IMR-90 (cell line): ENCODE results near the gene CACNA1I. TPM values are rescaled to one million over a fixed set of nuclear protein-coding genes. Genes with fewer than 3 reads are reported as not detected.

ENCODE experiments used
- ATAC-seq: fragments of 200-7000 bp; cut with Tn5 transposase; 2 replicates; pipeline ENCODE4 v1.9.1; 2020; ENCODE audit warnings: low read depth, mild to moderate bottlenecking, moderate library complexity
- BruUV-seq: library from RNA; stranded (reverse); fragments of 400-500 nt; replicated peaks from 2 replicates; lab custom pipeline; 2021; lab: Mats Ljungman, UMichigan
- CTCF ChIA-PET: fragments of 300-600 bp; formaldehyde crosslinking; extraction: SDS; loops from one replicate; lab custom pipeline; 2021; ENCODE audit warnings: antibody characterized with exemption; lab: Yijun Ruan, JAX
- POLR2A ChIA-PET: fragments of 300-600 bp; sonication (Branson Sonifier 250); formaldehyde crosslinking; loops from one replicate; lab custom pipeline; 2022; ENCODE audit warnings: antibody characterized with exemption; ENCODE audit not compliant: unreplicated experiment; lab: Charles Lee
- DNase-seq: peaks from one replicate; pipeline ENCODE4 v3.0.0; 2013
- H2AFZ ChIP-seq: replicated peaks from 2 replicates; pipeline ENCODE3; 2013; ENCODE audit warnings: low read length, mild to moderate bottlenecking; ENCODE audit not compliant: poor library complexity
- H2AK5ac ChIP-seq: 2 replicates; pipeline ENCODE4 v1.6.1; 2013; ENCODE audit warnings: low read depth, low read length, inconsistent platforms
- H2AK9ac ChIP-seq: replicated peaks from 2 replicates; pipeline ENCODE3; 2013; ENCODE audit warnings: mild to moderate bottlenecking, low read depth, low read length, moderate library complexity; ENCODE audit not compliant: poor library complexity
- H2BK120ac ChIP-seq: 2 replicates; pipeline ENCODE4 v1.6.1; 2013; ENCODE audit warnings: low read depth, low read length, inconsistent platforms
- H2BK15ac ChIP-seq: 3 replicates; pipeline ENCODE4 v1.6.1; 2013; ENCODE audit warnings: low read depth, low read length, inconsistent platforms
- H2BK20ac ChIP-seq: 2 replicates; pipeline ENCODE4 v1.6.1; 2013; ENCODE audit warnings: low read depth, mild to moderate bottlenecking, inconsistent platforms, low read length, moderate library complexity
- H2BK5ac ChIP-seq: 2 replicates; pipeline ENCODE4 v1.6.1; 2013; ENCODE audit warnings: mild to moderate bottlenecking, low read depth, low read length, inconsistent platforms; ENCODE audit not compliant: poor library complexity, severe bottlenecking
- H3K14ac ChIP-seq: replicated peaks from 2 replicates; pipeline ENCODE4 v1.6.1; 2013; ENCODE audit warnings: low read depth, low read length, inconsistent platforms
- H3K18ac ChIP-seq: 2 replicates; pipeline ENCODE4 v1.6.1; 2013; ENCODE audit warnings: low read depth, low read length, control low read depth
- H3K23ac ChIP-seq: 2 replicates; pipeline ENCODE4 v1.6.1; 2013; ENCODE audit warnings: low read depth, low read length, inconsistent platforms
- H3K27ac ChIP-seq: 2 replicates; pipeline ENCODE4 v1.5.1; 2013; ENCODE audit warnings: mild to moderate bottlenecking, control low read depth, low read length; ENCODE audit not compliant: insufficient read depth
- H3K27me3 ChIP-seq: 2 replicates; pipeline ENCODE4 v1.6.1; 2013; ENCODE audit warnings: low read length; ENCODE audit not compliant: control insufficient read depth, insufficient read depth
- H3K36me3 ChIP-seq: 2 replicates; pipeline ENCODE4 v1.6.1; 2013; ENCODE audit warnings: low read length, mixed read lengths; ENCODE audit not compliant: control insufficient read depth, insufficient read depth
- H3K4ac ChIP-seq: 2 replicates; pipeline ENCODE4 v1.6.1; 2013; ENCODE audit warnings: low read depth, low read length, inconsistent platforms
- H3K4me1 ChIP-seq: 2 replicates; pipeline ENCODE4 v1.6.1; 2013; ENCODE audit warnings: low read length, mixed read lengths; ENCODE audit not compliant: control insufficient read depth, insufficient read depth
- H3K4me2 ChIP-seq: 2 replicates; pipeline ENCODE4 v1.6.1; 2013; ENCODE audit warnings: low read depth, mild to moderate bottlenecking, control low read depth, low read length, moderate library complexity
- H3K4me3 ChIP-seq: 2 replicates; pipeline ENCODE4 v1.5.1; 2013; ENCODE audit warnings: low read depth, mild to moderate bottlenecking, control low read depth, low read length, moderate library complexity; ENCODE audit not compliant: insufficient read depth
- H3K56ac ChIP-seq: 2 replicates; pipeline ENCODE4 v1.6.1; 2013; ENCODE audit warnings: low read length, inconsistent platforms; ENCODE audit not compliant: insufficient read depth; ENCODE audit errors: extremely low read depth
- H3K79me1 ChIP-seq, 2 experiments: 2 replicates each; pipeline ENCODE4 v1.6.1; 2013; ENCODE audit warnings: low read length in 2 of 2, inconsistent platforms in 1 of 2, low read depth in 1 of 2
- H3K9ac ChIP-seq: 2 replicates; pipeline ENCODE4 v1.6.1; 2013; ENCODE audit warnings: low read depth, low read length, control low read depth
- H3K9me1 ChIP-seq: 2 replicates; pipeline ENCODE4 v1.6.1; 2013; ENCODE audit warnings: low read length, inconsistent platforms; ENCODE audit not compliant: insufficient read depth
- H3K9me3 ChIP-seq: 2 replicates; pipeline ENCODE4 v1.6.1; 2013; ENCODE audit warnings: low read length; ENCODE audit not compliant: control insufficient read depth, insufficient read depth
- H4K20me1 ChIP-seq: 2 replicates; pipeline ENCODE4 v1.6.1; 2013; ENCODE audit warnings: low read length, inconsistent platforms; ENCODE audit not compliant: insufficient read depth
- H4K5ac ChIP-seq: 2 replicates; pipeline ENCODE4 v1.6.1; 2013; ENCODE audit warnings: mild to moderate bottlenecking, low read depth, low read length, control low read depth
- H4K8ac ChIP-seq, 2 experiments: 2 replicates each; pipeline ENCODE4 v1.6.1; 2013; ENCODE audit warnings: low read depth in 2 of 2, low read length in 2 of 2, control low read depth in 1 of 2, inconsistent platforms in 1 of 2
- H4K91ac ChIP-seq: 2 replicates; pipeline ENCODE4 v1.6.1; 2013; ENCODE audit warnings: low read depth, low read length, inconsistent platforms; ENCODE audit not compliant: insufficient read depth
- CTCF ChIP-seq: conservative IDR thresholded peaks from 2 replicates; pipeline ENCODE4 v1.5.1; 2012; ENCODE audit warnings: mild to moderate bottlenecking, low read depth, low read length, improper control_type of control experiment
- RAD21 ChIP-seq: IDR thresholded peaks from 2 replicates; pipeline ENCODE4 v1.6.1; 2012; ENCODE audit warnings: low read length, improper control_type of control experiment
- USF2 ChIP-seq: fragments of 150-350 bp; IDR thresholded peaks from 2 replicates; pipeline ENCODE4 v1.6.1; 2017; ENCODE audit warnings: mild to moderate bottlenecking, antibody characterized with exemption, low read length, low read depth
- WGBS, 2 experiments: methylation state at CpG; one replicate each; pipeline versions ENCODE4 v1.1.5 to v1.1.7; 2013; ENCODE audit warnings: missing lambda C conversion rate in 2 of 2; ENCODE audit not compliant: insufficient read length in 1 of 2; ENCODE audit errors: extremely low coverage in 2 of 2; 5-methylcytosine and 5-hydroxymethylcytosine counted together
- dilution Hi-C: fragments of 300-500 bp; cut with HindIII; formaldehyde crosslinking; loops from one replicate; pipeline ENCODE4 v1.14.3; 2018; ENCODE audit warnings: low sequenced_read_pairs; ENCODE audit not compliant: unreplicated experiment
- in situ Hi-C: fragments of 300-500 bp; cut with MboI; formaldehyde crosslinking; loops from 3 replicates; pipeline ENCODE4 v1.14.3; 2019; ENCODE audit warnings: low sequenced_read_pairs, inconsistent platforms, mixed read lengths
- intact Hi-C: fragments of 100-400 bp; cut with micrococcal nuclease; formaldehyde crosslinking; loops from 2 replicates; pipeline ENCODE4 v1.10.0; 2022
- polyA plus RNA-seq, 3 experiments: library from polyadenylated mRNA; depleted of rRNA; stranded (reverse); fragments of >200 nt; gene quantifications; 2 replicates each; pipeline ENCODE4 v1.2.3, GENCODE V29; 2012; ENCODE audit warnings: low replicate concordance in 1 of 3
- total RNA-seq: library from RNA; depleted of rRNA; stranded (reverse); fragments of >200 nt; gene quantifications from 2 replicates; pipeline ENCODE4 v1.2.3, GENCODE V29; 2012

The CACNA1I gene
- total and polyA plus RNA-seq, 2 of the 4 experiments (the other 2 are of a cell fraction), result under 0.01 to 0.02 TPM

- Histone ChIP-seq H3K27me3 (peaks cover 43% of the 10 kb centered on the region), H3K4me1 (peaks cover 3% of the 10 kb centered on the region; the same call in 1 of the 2 replicates), H4K8ac (no peak overlapping the region), H3K36me3 (no peaks in the 10 kb centered on the region), H3K4me3 (no peak overlapping the region), H3K27ac (no peak overlapping the region), H3K9me1 (no peaks in the 10 kb centered on the region), H3K18ac (no peak overlapping the region; the same call in 1 of the 2 replicates), H3K79me1 (no peaks in the 10 kb centered on the region), H2BK5ac (no peak overlapping the region), H4K5ac (no peak overlapping the region), H4K20me1 (no peaks in the 10 kb centered on the region), H3K23ac (no peak overlapping the region), H2BK15ac (no peak overlapping the region), H2BK20ac (no peak overlapping the region), H3K9ac (no peak overlapping the region), H2AK5ac (no peak overlapping the region), H2AK9ac (no peak overlapping the region), H4K91ac (no peak overlapping the region), H3K4me2 (no peak overlapping the region), H3K4ac (no peak overlapping the region), H3K56ac (no peak overlapping the region), H2BK120ac (no peak overlapping the region), H3K9me3 (no peaks in the 10 kb centered on the region), H2AFZ (no peak overlapping the region), H3K14ac (no peak overlapping the region)
- TF ChIP-seq RAD21 (no peak), USF2 (no peak), CTCF (no peak)
- intact Hi-C loops (no loop called here), dilution Hi-C loops (no loop called here), in situ Hi-C loops (no loop called here)
- BruUV-seq, result no TSS peak
- ChIA-PET POLR2A (no interaction called here), CTCF (no interaction called here)
- no peak for ATAC-seq
- no peak for DNase-seq
- WGBS, 2 experiments, result 90% methylated on average over 7 of the region's 12 CpGs; no CpG with 5 or more reads in 1 of the 2 experiments
Measured at GRCh38 chr22:39728236-39728860, 157.8 kb downstream of the CACNA1I start.
